GM10266 (cell line): Measurements from ENCODE around the gene PTOV1.

Experiments used
- DNase-seq: peaks from one replicate; pipeline ENCODE4 v3.0.0; 2012; ENCODE audit errors: extremely low spot score
- CTCF ChIP-seq: IDR thresholded peaks from 2 replicates; pipeline ENCODE4 v1.5.1; 2012; ENCODE audit warnings: mild to moderate bottlenecking, low read depth; ENCODE audit not compliant: control insufficient read depth, insufficient read depth; ENCODE audit errors: missing control alignments

PTOV1 gene

DNA sequence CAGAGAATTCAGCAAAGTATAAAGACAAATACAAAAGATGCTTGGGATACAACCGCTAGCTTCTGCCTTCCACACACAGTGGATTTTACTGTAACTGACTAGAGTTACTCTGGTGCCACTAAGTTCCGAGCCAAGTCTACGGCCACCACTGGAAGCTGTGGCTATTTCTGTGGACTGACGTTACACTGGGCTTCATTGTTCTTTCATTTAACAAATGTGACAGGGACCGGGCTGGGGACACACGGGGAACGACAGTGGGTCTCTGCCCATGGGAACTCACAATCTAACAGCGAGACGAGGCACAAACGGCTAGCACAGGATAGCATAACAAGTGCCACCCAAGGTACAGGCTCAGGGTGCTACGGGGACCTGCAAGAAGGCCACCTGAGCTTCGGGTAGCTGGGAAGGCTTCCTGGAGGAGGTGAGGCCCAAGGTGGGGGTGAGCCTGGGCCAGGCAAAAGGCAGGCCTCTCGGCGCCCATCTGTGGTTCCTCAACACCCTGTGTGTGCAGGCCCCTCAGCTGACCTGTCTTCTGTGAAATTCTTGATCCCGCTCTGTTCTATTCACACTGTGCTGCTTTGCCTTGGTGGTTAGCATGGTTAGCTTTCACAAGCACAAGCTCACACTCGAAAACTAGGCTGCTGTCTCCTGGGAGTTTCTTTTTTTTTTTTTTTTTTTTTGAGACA is 56.1 kb downstream of the PTOV1 start:
- DNase-seq = no peak
- no peak for TF ChIP-seq CTCF

GRCh38 chr19:49907745-49908446 is 56.9 kb downstream of the PTOV1 start:
- no peak for DNase-seq
- no peak for TF ChIP-seq CTCF

GRCh38 chr19:49908480-49909420 is 57.8 kb downstream of the PTOV1 start:
- TF ChIP-seq CTCF = no peak
- DNase-seq = no peak

DNA sequence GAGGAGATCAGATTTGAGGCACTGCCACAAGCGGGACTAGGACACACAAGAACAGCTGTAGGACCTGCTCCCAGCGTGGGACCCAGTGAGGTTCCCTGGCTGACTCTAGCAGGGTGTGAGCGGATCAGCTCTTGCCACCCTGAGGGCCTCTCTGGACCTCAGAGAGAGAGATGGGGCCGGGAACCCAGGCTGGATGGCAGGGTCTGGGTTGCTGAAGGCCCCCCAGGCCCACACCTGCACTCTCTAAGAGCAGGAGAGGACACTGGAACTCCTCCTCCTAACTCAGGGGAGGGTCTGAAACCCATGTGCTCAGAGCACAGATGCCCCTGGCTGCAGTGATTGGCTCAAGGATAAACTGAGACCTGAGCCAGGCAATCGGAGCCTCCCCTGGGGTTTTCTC is 59.2 kb downstream of the PTOV1 start:
- no peak for TF ChIP-seq CTCF
- DNase-seq = no peak
